GM12878 (cell line): ENCODE data around the gene TIMM50. TPM values are rescaled to one million over a fixed set of nuclear protein-coding genes. Genes with fewer than 3 reads are reported as not detected.

Experiments
- ATAC-seq: fragments of 200-7000 bp; cut with Tn5 transposase; 3 replicates; pipeline ENCODE4 v1.9.1; 2020; ENCODE audit warnings: mild to moderate bottlenecking, moderate library complexity
- BruUV-seq: library from RNA; stranded (reverse); fragments of 400-500 nt; replicated peaks from 2 replicates; lab custom pipeline; 2021; lab: Mats Ljungman, UMichigan
- CTCF ChIA-PET: fragments of 300-600 bp; sonication (Branson Sonifier 250); formaldehyde crosslinking; extraction: SDS; loops from one replicate; lab custom pipeline; 2021; ENCODE audit warnings: inconsistent platforms; lab: Yijun Ruan, JAX
- POLR2A ChIA-PET: fragments of 350-600 bp; formaldehyde crosslinking; extraction: SDS; loops from one replicate; lab custom pipeline; 2021; ENCODE audit warnings: inconsistent platforms; lab: Charles Lee
- RAD21 ChIA-PET: fragments of 300-600 bp; sonication (Branson Sonifier 250); formaldehyde crosslinking; loops from one replicate; lab custom pipeline; 2023; ENCODE audit warnings: antibody characterized with exemption; ENCODE audit not compliant: unreplicated experiment; lab: Charles Lee
- SMC1A ChIA-PET: fragments of 300-600 bp; sonication (Branson Sonifier 250); formaldehyde crosslinking; loops from one replicate; lab custom pipeline; 2023; ENCODE audit not compliant: unreplicated experiment, uncharacterized antibody; lab: Charles Lee
- DNase-seq: peaks from one replicate; pipeline ENCODE4 v3.0.0-alpha.2; 2011; ENCODE audit warnings: low read depth, low spot score
- FAIRE-seq: peaks from 3 replicates; lab custom pipeline; 2011; peaks lifted over from hg19 to GRCh38; lab: Jason Lieb, UNC
- H2AFZ ChIP-seq: 2 replicates; pipeline ENCODE4 v1.6.0; 2011; ENCODE audit warnings: low read depth, low read length, control low read depth; ENCODE audit not compliant: control insufficient read depth
- H3K27ac ChIP-seq: 2 replicates; pipeline ENCODE4 v1.5.1; 2011; ENCODE audit warnings: control low read depth; ENCODE audit not compliant: control insufficient read depth, insufficient read depth
- H3K27me3 ChIP-seq, 2 experiments: replicated peaks in 1 of 2; 2 replicates each; pipeline versions ENCODE4 v1.6.0 to v1.6.1; 2011; ENCODE audit warnings: low read length in 1 of 2; ENCODE audit not compliant: control insufficient read depth in 2 of 2, insufficient read depth in 2 of 2
- H3K36me3 ChIP-seq, 2 experiments: 2 replicates each; pipeline ENCODE4 v1.5.1; 2011; ENCODE audit warnings: low read length in 1 of 2; ENCODE audit not compliant: control insufficient read depth in 2 of 2, insufficient read depth in 2 of 2
- H3K4me1 ChIP-seq: 2 replicates; pipeline ENCODE4 v1.6.1; 2011; ENCODE audit warnings: mild to moderate bottlenecking, low read length, moderate library complexity, mixed read lengths; ENCODE audit not compliant: control insufficient read depth, insufficient read depth
- H3K4me2 ChIP-seq: 2 replicates; pipeline ENCODE4 v1.6.0; 2011; ENCODE audit warnings: control low read depth; ENCODE audit not compliant: control insufficient read depth, insufficient read depth
- H3K4me3 ChIP-seq: fragments of 200-600 bp; sonication (generic); 2 replicates; pipeline ENCODE4 v1.5.1; 2016
- H3K79me2 ChIP-seq: 2 replicates; pipeline ENCODE4 v1.6.0; 2011; ENCODE audit warnings: low read length; ENCODE audit not compliant: control insufficient read depth, insufficient read depth
- H3K9ac ChIP-seq: 2 replicates; pipeline ENCODE4 v1.8.0; 2011; ENCODE audit warnings: low read length, control low read depth, mixed read lengths; ENCODE audit not compliant: control insufficient read depth, insufficient read depth
- H3K9me3 ChIP-seq: replicated peaks from 3 replicates; pipeline ENCODE4 v1.5.1; 2011; ENCODE audit warnings: mild to moderate bottlenecking, low read length; ENCODE audit not compliant: control insufficient read depth, insufficient read depth
- H4K20me1 ChIP-seq: 2 replicates; pipeline ENCODE4 v1.6.0; 2011; ENCODE audit not compliant: control insufficient read depth, insufficient read depth
- BCL3 ChIP-seq: IDR thresholded peaks from 2 replicates; pipeline ENCODE4 v1.6.1; 2011; ENCODE audit warnings: borderline replicate concordance, low read depth, mild to moderate bottlenecking, moderate library complexity, low read length; ENCODE audit not compliant: insufficient read depth, poor library complexity, severe bottlenecking
- CBX5 ChIP-seq: sonication (generic); IDR thresholded peaks from 2 replicates; pipeline ENCODE4 v1.6.1; 2016; ENCODE audit warnings: low read depth, moderate library complexity, mild to moderate bottlenecking, inconsistent platforms
- HDGF ChIP-seq: fragments of 450-650 bp; IDR thresholded peaks from 2 replicates; pipeline ENCODE4 v1.6.1; 2016; ENCODE audit warnings: antibody characterized with exemption
- IKZF1 ChIP-seq: fragments of 450-650 bp; conservative IDR thresholded peaks from 2 replicates; pipeline ENCODE4 v1.6.1; 2017; ENCODE audit warnings: antibody characterized with exemption, mild to moderate bottlenecking
- MTA2 ChIP-seq: fragments of 450-650 bp; IDR thresholded peaks from 2 replicates; pipeline ENCODE4 v1.6.1; 2016; ENCODE audit warnings: low read depth, mild to moderate bottlenecking, moderate library complexity
- POLR2AphosphoS5 ChIP-seq: IDR thresholded peaks from 2 replicates; pipeline ENCODE4 v1.6.1; 2011; ENCODE audit warnings: mild to moderate bottlenecking, low read length, inconsistent platforms
- RCOR1 ChIP-seq: conservative IDR thresholded peaks from 2 replicates; pipeline ENCODE4 v1.6.1; 2012; ENCODE audit warnings: low read depth, low read length, improper control_type of control experiment
- SKIL ChIP-seq: fragments of 450-650 bp; IDR thresholded peaks from 2 replicates; pipeline ENCODE4 v1.6.1; 2017; ENCODE audit warnings: mild to moderate bottlenecking, low read depth, inconsistent platforms; ENCODE audit not compliant: poor library complexity, severe bottlenecking
- TCF3 ChIP-seq: IDR thresholded peaks from 2 replicates; pipeline ENCODE4 v1.6.1; 2012; ENCODE audit warnings: low read depth, mild to moderate bottlenecking, low read length, borderline replicate concordance; ENCODE audit not compliant: insufficient read depth
- WRNIP1 ChIP-seq: IDR thresholded peaks from 2 replicates; pipeline ENCODE4 v1.6.1; 2011; ENCODE audit warnings: low read depth, low read length, improper control_type of control experiment, borderline replicate concordance
- ZNF207 ChIP-seq: fragments of 450-650 bp; IDR thresholded peaks from 2 replicates; pipeline ENCODE4 v1.6.1; 2014; ENCODE audit warnings: antibody characterized with exemption, mild to moderate bottlenecking, borderline replicate concordance
- WGBS: methylation state at CpG from one replicate; pipeline ENCODE4 v1.1.6; 2016; ENCODE audit warnings: low lambda C conversion rate; ENCODE audit not compliant: insufficient replicate concordance, insufficient coverage; ENCODE audit errors: missing lambda C conversion rate; 5-methylcytosine and 5-hydroxymethylcytosine counted together
- in situ Hi-C: fragments of 300-500 bp; cut with MboI; formaldehyde crosslinking; loops from 9 replicates; pipeline ENCODE4 v1.14.3; 2018; ENCODE audit warnings: mixed read lengths
- intact Hi-C: fragments of 100-400 bp; cut with micrococcal nuclease; formaldehyde crosslinking; loops from one replicate; pipeline ENCODE4 v1.14.2; 2022; ENCODE audit not compliant: unreplicated experiment
- polyA plus RNA-seq, 11 experiments: library from polyadenylated mRNA; depleted of rRNA in 4 of 11; unstranded in 6 of 11; stranded (reverse) in 5 of 11; fragments of >200 nt; fragmentation: Nextera tagmentation in 4 of 11; fragmentation: Illumina TruSeq in 1 of 11; extraction: Ambion mirVana in 4 of 11; extraction: Trizol in 1 of 11; gene quantifications; 1 replicate in 1 of 11; 2 replicates in 10 of 11; pipeline versions ENCODE4 v1.2.1 to v1.2.3, GENCODE V29; 2011 to 2016; ENCODE audit warnings: inconsistent platforms in 2 of 11, missing spikeins in 2 of 11, low read depth in 1 of 11
- total RNA-seq, 4 experiments: library from RNA; depleted of rRNA in 3 of 4; stranded (reverse); fragments of >200 nt in 3 of 4; fragmentation: Illumina TruSeq in 1 of 4; extraction: Trizol in 1 of 4; gene quantifications; 2 replicates each; pipeline versions ENCODE4 v1.2.1 to v1.2.3, GENCODE V29; 2013 to 2021
- TF ChIP-seq, protein P1 (sequence below): IDR thresholded peaks from 2 replicates; pipeline ENCODE4 v1.6.1; 2012; ENCODE audit warnings: low read depth, low read length, improper control_type of control experiment

The TIMM50 gene
- total and polyA plus RNA-seq, 10 of the 15 experiments (the other 5 are each of a cell fraction or from before 2014, with no cell fraction given) = 15.6 to 146 (median 101) TPM

DNA sequence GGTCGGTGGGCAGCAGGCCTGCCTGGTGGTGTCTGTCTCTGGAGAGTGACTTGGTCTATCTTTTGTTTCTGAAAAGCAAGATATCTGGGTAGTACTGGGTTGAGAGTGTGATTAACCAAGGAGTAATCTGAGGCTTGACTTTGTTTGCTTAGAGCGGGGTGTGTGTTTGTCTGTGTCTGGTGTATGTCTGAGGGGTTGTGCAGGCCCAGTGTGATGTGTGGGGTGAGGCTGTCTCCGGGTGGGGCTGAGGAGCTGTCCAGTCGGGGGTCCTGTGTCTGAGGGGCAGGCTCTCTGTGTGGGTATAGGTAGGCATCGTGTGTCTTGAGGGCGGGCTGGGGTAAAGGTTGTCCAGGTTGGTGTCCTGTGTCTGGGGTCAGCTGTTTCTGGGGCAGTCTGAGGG, 11.1 kb upstream of the TIMM50 start:
- no peak for ATAC-seq
- CTCF ChIA-PET = interaction anchor here (0.6 kb wide), 1 partner anchor 24 kb away, joined by 4 read pairs; the partner anchor contains the start of gene SUPT5H
- RAD21 ChIA-PET = no interaction called here
- no peak for FAIRE-seq
- no TSS peak for BruUV-seq
- Histone ChIP-seq H3K9ac (no peak overlapping the region), H3K79me2 (no peaks in the 10 kb centered on the region), H3K9me3 (no peaks in the 10 kb centered on the region), H3K4me2 (no peak overlapping the region), H3K27ac (no peak overlapping the region), H3K27me3 (no peaks in the 10 kb centered on the region), H3K4me3 (no peak overlapping the region), H3K4me1 (no peaks in the 10 kb centered on the region), H2AFZ (no peak overlapping the region), H4K20me1 (no peaks in the 10 kb centered on the region), H3K36me3 (peaks cover 43 to 75% of the 10 kb centered on the region in 2 experiments)
- SMC1A ChIA-PET = no interaction called here
- intact Hi-C loops (no loop called here), in situ Hi-C loops (no loop called here)
- DNase-seq = no peak
- TF ChIP-seq TCF3 (no peak), POLR2AphosphoS5 (0 out of 2 replicates have a peak, but pooled peaks have one; percentile 17)
- 97% methylated on average over 6 of the region's 6 CpGs for WGBS
- POLR2A ChIA-PET = interaction anchor here (1.1 kb wide), 1 partner anchor 28 kb away, joined by 4 read pairs; no protein-coding TSS in a partner anchor

GRCh38 chr19:39470724-39471339, 9.8 kb upstream of the TIMM50 start:
- Histone ChIP-seq H2AFZ (no peak overlapping the region), H3K4me2 (no peak overlapping the region), H3K4me3 (no peak overlapping the region), H3K27ac (no peak overlapping the region), H3K9ac (no peak overlapping the region), H3K36me3 (peaks cover 48 to 74% of the 10 kb centered on the region in 2 experiments), H3K4me1 (no peaks in the 10 kb centered on the region), H3K79me2 (no peaks in the 10 kb centered on the region), H3K27me3 (no peaks in the 10 kb centered on the region), H4K20me1 (no peaks in the 10 kb centered on the region), H3K9me3 (no peaks in the 10 kb centered on the region)
- WGBS = 83% methylated on average over 7 of the region's 7 CpGs
- ATAC-seq (no peak), FAIRE-seq (no peak), DNase-seq (no peak)
- no TSS peak for BruUV-seq
- CTCF ChIA-PET = interaction anchor here (1.1 kb wide), 1 partner anchor 65 kb away, joined by 3 read pairs; no protein-coding TSS in a partner anchor
- RAD21 ChIA-PET = no interaction called here
- in situ Hi-C loops (no loop called here), intact Hi-C loops (no loop called here)
- POLR2A ChIA-PET = no interaction called here
- SMC1A ChIA-PET = no interaction called here
- TF ChIP-seq MTA2 (no peak), CBX5 (no peak), ZNF207 (no peak), IKZF1 (no peak), SKIL (no peak), HDGF (no peak), RCOR1 (no peak), WRNIP1 (no peak), BCL3 (no peak)
- TF ChIP-seq, protein P1, sequence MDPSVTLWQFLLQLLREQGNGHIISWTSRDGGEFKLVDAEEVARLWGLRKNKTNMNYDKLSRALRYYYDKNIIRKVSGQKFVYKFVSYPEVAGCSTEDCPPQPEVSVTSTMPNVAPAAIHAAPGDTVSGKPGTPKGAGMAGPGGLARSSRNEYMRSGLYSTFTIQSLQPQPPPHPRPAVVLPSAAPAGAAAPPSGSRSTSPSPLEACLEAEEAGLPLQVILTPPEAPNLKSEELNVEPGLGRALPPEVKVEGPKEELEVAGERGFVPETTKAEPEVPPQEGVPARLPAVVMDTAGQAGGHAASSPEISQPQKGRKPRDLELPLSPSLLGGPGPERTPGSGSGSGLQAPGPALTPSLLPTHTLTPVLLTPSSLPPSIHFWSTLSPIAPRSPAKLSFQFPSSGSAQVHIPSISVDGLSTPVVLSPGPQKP = no peak
